ENCODE measurements around the gene POU4F1.

Gene POU4F1

GRCh38 chr13:78600280-78600883, 3.0 kb downstream of the POU4F1 start:
- H3K4me1 ChIP-seq (ENCODE audit: control insufficient read depth, low read length), result no peaks in the 10 kb centered on the region
- no peak overlapping the region for H3K4me3 ChIP-seq (ENCODE audit: low read length)
- H3K27ac ChIP-seq (ENCODE audit: low read depth, low read length), result no peak overlapping the region
- peaks cover 21% of the 10 kb centered on the region for H3K27me3 ChIP-seq (ENCODE audit: control insufficient read depth, low read length)
- H3F3A ChIP-seq (ENCODE audit: control insufficient read depth, insufficient read depth), result no peaks in the 10 kb centered on the region
- no peaks in the 10 kb centered on the region for H3K36me3 ChIP-seq (ENCODE audit: control insufficient read depth, low read length)
- H3K79me2 ChIP-seq (ENCODE audit: control insufficient read depth, low read length), result no peaks in the 10 kb centered on the region
- peaks cover 9% of the 10 kb centered on the region for H3K9me3 ChIP-seq (ENCODE audit: control insufficient read depth, insufficient read depth, low read length)
- H4K20me1 ChIP-seq (ENCODE audit: control insufficient read depth, insufficient read depth, low read depth, low read length), result no peaks in the 10 kb centered on the region
- H3K9me2 ChIP-seq (replicated peaks; ENCODE audit: control insufficient read depth, low read length), result no peaks in the 10 kb centered on the region
- no peak overlapping the region for H3K4me2 ChIP-seq (ENCODE audit: low read length)
- TF ChIP-seq CTCF (IDR thresholded peaks at IDR 0.05; ENCODE audit: low read depth, low read length, poor library complexity, severe bottlenecking), result no peak
- TF ChIP-seq EZH2phosphoT487 (IDR thresholded peaks at IDR 0.05; ENCODE audit: borderline replicate concordance, low read length), result no peak

DNA sequence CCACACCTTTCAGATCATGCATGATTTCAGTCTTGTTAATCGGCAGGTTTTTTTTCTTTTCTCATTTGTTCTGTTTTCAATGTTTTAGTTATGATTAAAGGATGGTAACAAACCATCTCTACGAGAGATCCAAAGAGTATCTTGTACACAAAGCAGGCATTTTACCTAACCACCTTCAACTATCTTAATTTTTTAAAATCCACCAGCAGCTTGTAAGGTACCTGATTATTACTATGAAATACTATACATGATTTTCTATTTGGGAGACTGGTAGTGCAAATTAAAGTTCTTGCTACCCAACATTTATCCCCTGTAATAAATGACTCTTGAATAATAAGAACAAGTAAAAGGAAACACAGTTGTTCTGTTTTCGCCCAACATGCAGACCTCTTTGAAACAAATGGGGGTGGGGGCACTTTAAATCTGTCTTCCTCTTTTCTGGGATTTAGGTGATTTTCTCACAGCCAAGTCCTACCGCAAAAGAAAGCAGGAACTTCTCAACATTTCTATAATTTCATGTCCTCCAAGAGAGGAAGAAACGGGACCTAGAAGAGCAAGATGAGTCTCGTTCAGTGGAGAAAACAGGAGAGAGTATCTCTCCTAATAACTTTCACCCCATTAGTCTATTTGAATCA, 3.6 kb downstream of the POU4F1 start:
- Histone ChIP-seq H3K4me1 (ENCODE audit: control insufficient read depth, low read length) (no peaks in the 10 kb centered on the region), H3K9me3 (ENCODE audit: control insufficient read depth, insufficient read depth, low read length) (peaks cover 9% of the 10 kb centered on the region), H4K20me1 (ENCODE audit: control insufficient read depth, insufficient read depth, low read depth, low read length) (no peaks in the 10 kb centered on the region), H3K27me3 (ENCODE audit: control insufficient read depth, low read length) (peaks cover 21% of the 10 kb centered on the region), H3F3A (ENCODE audit: control insufficient read depth, insufficient read depth) (no peaks in the 10 kb centered on the region), H3K79me2 (ENCODE audit: control insufficient read depth, low read length) (no peaks in the 10 kb centered on the region), H3K4me2 (ENCODE audit: low read length) (no peak overlapping the region), H3K27ac (ENCODE audit: low read depth, low read length) (no peak overlapping the region), H3K36me3 (ENCODE audit: control insufficient read depth, low read length) (no peaks in the 10 kb centered on the region), H3K9me2 (replicated peaks; ENCODE audit: control insufficient read depth, low read length) (no peaks in the 10 kb centered on the region), H3K4me3 (ENCODE audit: low read length) (no peak overlapping the region)
- TF ChIP-seq EZH2phosphoT487 (IDR thresholded peaks at IDR 0.05; ENCODE audit: borderline replicate concordance, low read length), result no peak
- no peak for TF ChIP-seq CTCF (IDR thresholded peaks at IDR 0.05; ENCODE audit: low read depth, low read length, poor library complexity, severe bottlenecking)

- TF ChIP-seq CTCF (IDR thresholded peaks at IDR 0.05; ENCODE audit: low read depth, low read length, poor library complexity, severe bottlenecking) (no peak), EZH2phosphoT487 (IDR thresholded peaks at IDR 0.05; ENCODE audit: borderline replicate concordance, low read length) (no peak)
- Histone ChIP-seq H3K36me3 (ENCODE audit: control insufficient read depth, low read length) (no peaks in the 10 kb centered on the region), H3K9me2 (replicated peaks; ENCODE audit: control insufficient read depth, low read length) (no peaks in the 10 kb centered on the region), H3K4me1 (ENCODE audit: control insufficient read depth, low read length) (no peaks in the 10 kb centered on the region), H3K4me3 (ENCODE audit: low read length) (no peak overlapping the region), H3F3A (ENCODE audit: control insufficient read depth, insufficient read depth) (no peaks in the 10 kb centered on the region), H4K20me1 (ENCODE audit: control insufficient read depth, insufficient read depth, low read depth, low read length) (no peaks in the 10 kb centered on the region), H3K9me3 (ENCODE audit: control insufficient read depth, insufficient read depth, low read length) (peaks cover 9% of the 10 kb centered on the region), H3K27ac (ENCODE audit: low read depth, low read length) (no peak overlapping the region), H3K79me2 (ENCODE audit: control insufficient read depth, low read length) (no peaks in the 10 kb centered on the region), H3K4me2 (ENCODE audit: low read length) (no peak overlapping the region), H3K27me3 (ENCODE audit: control insufficient read depth, low read length) (peaks cover 19% of the 10 kb centered on the region)
These were observed 4.2 kb downstream of the POU4F1 start for GRCh38 chr13:78598966-78599644.
